ENCODE measurements around the gene SKP1. TPM values are rescaled to one million over a fixed set of nuclear protein-coding genes. Genes with fewer than 3 reads are reported as not detected.

Gene SKP1
- total RNA-seq, 4 donors from 2014 or later, result 229 to 275 (median 253) TPM

GRCh38 chr5:134130239-134130945 is 46.4 kb downstream of the SKP1 start:
- DNase-seq (ENCODE audit: low spot score in 2 of 2), result no peak
- H3K4me3 ChIP-seq (ENCODE audit: low read depth, poor library complexity, severe bottlenecking), result no peak overlapping the region
- intact Hi-C loops (cut with DNase I; ENCODE audit: low total_unique reads), result no loop called here
- TF ChIP-seq CTCF (IDR thresholded peaks at IDR 0.05), result no peak
- no peak for TF ChIP-seq POLR2A (IDR thresholded peaks at IDR 0.05)
- WGBS, 2 donors, result 88 to 95% methylated on average over 8 of the region's 8 CpGs

DNA sequence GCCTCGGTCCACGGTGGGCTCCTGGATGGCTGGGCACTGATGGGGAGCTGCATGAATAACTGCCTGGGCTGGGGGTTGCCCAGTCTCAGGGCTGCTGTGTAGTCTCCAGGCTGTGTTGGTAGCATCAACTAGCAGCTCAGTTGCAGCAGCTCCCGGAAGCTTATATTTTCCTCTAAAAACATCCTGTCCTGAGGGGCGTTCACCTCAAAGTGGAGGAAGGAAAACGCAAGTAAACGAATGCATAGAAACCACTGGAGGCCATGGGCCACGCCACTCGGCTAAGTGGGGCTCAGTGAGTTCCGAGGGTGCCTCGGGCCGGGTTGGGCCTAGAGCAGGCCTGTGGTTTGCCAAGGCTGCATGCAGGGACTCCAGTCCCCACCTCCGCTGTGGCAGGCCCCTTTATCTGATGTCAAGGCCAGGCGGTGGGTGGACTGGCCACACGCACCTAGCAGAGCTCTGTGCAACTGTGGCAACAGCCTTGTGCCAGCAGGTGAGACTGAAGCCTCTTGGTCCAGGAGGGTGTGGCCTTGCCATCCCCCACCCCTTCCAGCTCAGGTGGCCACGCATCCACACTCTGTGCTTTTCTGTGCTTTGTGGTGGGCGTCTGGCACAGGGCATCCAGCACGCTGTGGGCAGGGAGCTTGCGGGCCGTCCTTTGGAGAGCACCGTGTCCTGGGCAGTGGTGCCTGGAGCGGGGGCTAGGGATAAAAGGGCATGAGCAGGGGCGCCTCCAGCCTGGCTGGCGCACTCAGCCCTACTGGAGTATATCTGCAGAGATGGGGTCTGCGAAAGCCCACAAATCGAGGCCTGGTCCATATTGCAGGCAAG is 47.1 kb downstream of the SKP1 start:
- DNase-seq (ENCODE audit: low spot score in 2 of 2), result no peak
- intact Hi-C loops (cut with DNase I; ENCODE audit: low total_unique reads), result no loop called here
- no peak overlapping the region for H3K4me3 ChIP-seq (ENCODE audit: low read depth, poor library complexity, severe bottlenecking)
- 80% methylated on average over 24 to 25 of the region's 25 CpGs for WGBS, 2 donors
- TF ChIP-seq POLR2A (IDR thresholded peaks at IDR 0.05) (no peak), CTCF (IDR thresholded peaks at IDR 0.05) (no peak)

DNA sequence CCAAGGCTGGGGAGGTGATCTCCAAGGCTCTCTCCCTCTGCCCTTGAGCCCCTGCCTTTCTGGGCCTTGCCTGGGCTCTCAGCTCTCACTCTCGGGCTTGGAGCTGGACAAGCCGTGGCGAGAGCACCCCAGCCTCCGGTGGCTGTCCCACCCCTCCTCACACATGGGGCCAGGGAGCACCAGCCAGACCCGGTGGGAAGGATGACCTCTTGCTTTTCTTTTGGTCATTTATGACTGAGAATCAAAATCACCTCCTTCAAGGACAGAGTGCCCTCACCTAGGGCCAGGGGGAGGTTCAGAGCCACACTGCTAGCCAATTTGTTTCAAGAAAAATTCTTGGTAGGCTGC is 48.1 kb downstream of the SKP1 start:
- no peak overlapping the region for H3K4me3 ChIP-seq (ENCODE audit: low read depth, poor library complexity, severe bottlenecking)
- intact Hi-C loops (cut with DNase I; ENCODE audit: low total_unique reads), result no loop called here
- DNase-seq (ENCODE audit: low spot score in 2 of 2), result no peak
- TF ChIP-seq POLR2A (IDR thresholded peaks at IDR 0.05), result no peak
- TF ChIP-seq CTCF (IDR thresholded peaks at IDR 0.05), result no peak
- 52 to 69% methylated on average over 5 of the region's 5 CpGs for WGBS, 2 donors

DNA sequence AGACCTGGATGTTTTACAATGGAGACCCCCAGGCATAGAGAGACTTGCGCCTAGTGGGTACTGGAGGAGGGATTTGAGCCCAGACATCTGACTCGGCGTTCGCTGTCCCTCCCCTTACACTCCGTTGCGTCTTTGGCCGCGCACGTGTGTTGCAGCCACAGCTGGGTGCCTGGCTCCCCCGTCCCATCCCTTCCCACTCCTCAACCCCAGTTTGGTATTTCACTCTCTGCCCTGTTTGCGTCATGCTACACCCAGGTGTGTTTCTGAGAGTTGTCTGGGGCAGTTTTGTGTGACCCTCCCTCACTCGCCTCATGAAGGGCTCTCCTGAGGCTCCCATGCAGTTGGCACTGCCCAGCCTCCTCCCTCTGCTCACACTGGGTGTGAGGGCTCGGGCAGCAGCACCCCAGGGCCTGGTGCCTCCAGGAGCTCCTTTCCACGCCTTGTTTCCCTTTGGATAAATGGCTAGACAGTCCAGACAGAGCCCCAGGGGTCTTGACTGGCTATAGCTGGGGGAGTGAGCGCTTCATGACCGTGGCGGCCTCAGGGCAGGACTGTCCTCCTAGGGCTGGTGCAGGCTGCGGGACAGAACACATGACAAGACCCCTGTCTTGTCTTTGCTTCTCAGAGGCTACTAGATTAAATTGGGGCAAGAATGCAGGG is 48.6 kb downstream of the SKP1 start:
- H3K4me3 ChIP-seq (ENCODE audit: low read depth, poor library complexity, severe bottlenecking), result no peak overlapping the region
- TF ChIP-seq CTCF (IDR thresholded peaks at IDR 0.05) (no peak), POLR2A (IDR thresholded peaks at IDR 0.05) (no peak)
- intact Hi-C loops (cut with DNase I; ENCODE audit: low total_unique reads), result no loop called here
- no peak for DNase-seq (ENCODE audit: low spot score in 2 of 2)
- WGBS, 2 donors, result 80 to 84% methylated on average over 15 to 18 of the region's 18 CpGs

DNA sequence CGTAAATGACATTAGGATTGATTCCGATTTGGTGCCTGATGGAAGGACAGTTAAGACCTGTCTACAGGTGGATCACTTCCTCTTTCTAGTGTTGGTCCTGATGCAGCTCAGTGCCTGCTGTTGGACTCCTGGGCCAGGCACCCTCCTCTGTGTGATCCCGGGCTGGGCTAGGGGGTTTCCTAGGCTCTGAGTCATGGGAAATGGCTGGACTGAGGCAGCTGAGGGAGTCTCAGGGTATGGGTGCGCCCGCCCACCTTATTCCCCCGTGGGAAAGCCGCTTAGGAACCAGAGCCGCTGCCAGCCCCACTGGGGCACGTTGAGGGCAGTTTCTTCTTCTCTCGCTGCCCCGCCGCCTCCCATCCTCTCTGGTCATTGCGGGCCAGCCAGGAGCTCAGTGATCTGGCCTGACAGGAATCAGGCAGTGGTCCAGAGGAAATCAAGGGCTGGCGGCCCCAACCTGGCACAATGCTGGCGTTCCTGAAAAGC is 49.3 kb downstream of the SKP1 start:
- DNase-seq (ENCODE audit: low spot score in 2 of 2), result no peak
- TF ChIP-seq CTCF (IDR thresholded peaks at IDR 0.05), result no peak
- intact Hi-C loops (cut with DNase I; ENCODE audit: low total_unique reads), result no loop called here
- H3K4me3 ChIP-seq (ENCODE audit: low read depth, poor library complexity, severe bottlenecking), result no peak overlapping the region
- 69 to 74% methylated on average over 15 of the region's 15 CpGs for WGBS, 2 donors
